Measurements from ENCODE around the gene TIMM13. TPM values are rescaled to one million over a fixed set of nuclear protein-coding genes. Genes with fewer than 3 reads are reported as not detected.

TIMM13 gene
- total and polyA plus RNA-seq, 10 donors, result 21.1 to 87.5 (median 44.6) TPM

- intact Hi-C loops (cut with DNase I; ENCODE audit: low total_unique reads), result no loop called here
- no peaks in the 10 kb centered on the region for H3K27me3 ChIP-seq (replicated peaks in 1 of 7)
- TF ChIP-seq POLR2A (IDR thresholded peaks at IDR 0.05) (no peak), CTCF (IDR thresholded peaks at IDR 0.05 in 8 of 11, conservative IDR thresholded peaks at IDR 0.05 in 3 of 11) (peak in 1 of 11 experiments; percentile 2)
- H3K9me3 ChIP-seq, result no peaks in the 10 kb centered on the region
- DNase-seq, result peak; percentile 74
- H3K4me3 ChIP-seq, result peak overlapping the region in 7 of 8 donors; percentile 75 to 100 (median 97)
- peak overlapping the region in 5 of 8 donors; percentile 94 to 99 (median 99) for H3K27ac ChIP-seq
- H3K36me3 ChIP-seq, result peaks cover 0 to 50% (median 9%) of the 10 kb centered on the region in 6 donors
- WGBS, 5 donors, result 62 to 83% (median 70%) methylated on average over 10 to 29 of the region's 29 CpGs
- H3K4me1 ChIP-seq, result peaks cover 25 to 73% (median 51%) of the 10 kb centered on the region in 6 donors
These were observed 1.5 kb downstream of the TIMM13 start for GRCh38 chr19:2425622-2426581.

GRCh38 chr19:2424686-2425621, 2.4 kb downstream of the TIMM13 start:
- intact Hi-C loops (cut with DNase I; ENCODE audit: low total_unique reads), result no loop called here
- H3K4me1 ChIP-seq, result peaks cover 25 to 73% (median 51%) of the 10 kb centered on the region in 6 donors
- H3K27ac ChIP-seq, result peak overlapping the region; percentile 46 to 99 (median 86)
- peaks cover 0 to 40% (median 4%) of the 10 kb centered on the region in 6 donors for H3K36me3 ChIP-seq
- H3K4me3 ChIP-seq, result peak overlapping the region in 7 of 8 donors; percentile 17 to 100 (median 75)
- DNase-seq, result peak; percentile 86
- no peaks in the 10 kb centered on the region for H3K9me3 ChIP-seq
- TF ChIP-seq CTCF (IDR thresholded peaks at IDR 0.05 in 8 of 11, conservative IDR thresholded peaks at IDR 0.05 in 3 of 11) (peak in 6 of 11 experiments; percentile 17 to 40 (median 31)), POLR2A (IDR thresholded peaks at IDR 0.05) (no peak), POLR2AphosphoS5 (IDR thresholded peaks at IDR 0.05) (peak; percentile 49 to 82 (median 80))
- no peaks in the 10 kb centered on the region for H3K27me3 ChIP-seq (replicated peaks in 1 of 7)
- 58 to 79% (median 77%) methylated on average over 16 to 101 of the region's 101 CpGs for WGBS, 5 donors

- Histone ChIP-seq H3K4me3 (peak overlapping the region in 7 of 8 donors; percentile 17 to 100 (median 75)), H3K36me3 (peaks cover 0 to 34% (median 4%) of the 10 kb centered on the region in 6 donors), H3K27me3 (replicated peaks in 1 of 7) (no peaks in the 10 kb centered on the region), H3K27ac (peak overlapping the region; percentile 53 to 99 (median 86)), H3K9me3 (no peaks in the 10 kb centered on the region), H3K4me1 (peaks cover 25 to 73% (median 51%) of the 10 kb centered on the region in 6 donors)
- 57 to 80% (median 72%) methylated on average over 27 to 46 of the region's 46 CpGs for WGBS, 5 donors
- peak; percentile 78 for DNase-seq
- intact Hi-C loops (cut with DNase I; ENCODE audit: low total_unique reads), result no loop called here
- TF ChIP-seq CTCF (IDR thresholded peaks at IDR 0.05 in 8 of 11, conservative IDR thresholded peaks at IDR 0.05 in 3 of 11) (no peak), POLR2AphosphoS5 (IDR thresholded peaks at IDR 0.05) (peak in 2 of 3 donors; percentile 17 to 47)
These were observed 3.3 kb downstream of the TIMM13 start for GRCh38 chr19:2423915-2424685.

Data from spleen (tissue), 11 donors.